COLO829 (cell line): ENCODE results near the gene ADAM23.

Experiments used
- DNase-seq: peaks from one replicate; pipeline ENCODE4 v3.0.0; 2012; ENCODE audit warnings: low spot score

ADAM23 gene

DNA sequence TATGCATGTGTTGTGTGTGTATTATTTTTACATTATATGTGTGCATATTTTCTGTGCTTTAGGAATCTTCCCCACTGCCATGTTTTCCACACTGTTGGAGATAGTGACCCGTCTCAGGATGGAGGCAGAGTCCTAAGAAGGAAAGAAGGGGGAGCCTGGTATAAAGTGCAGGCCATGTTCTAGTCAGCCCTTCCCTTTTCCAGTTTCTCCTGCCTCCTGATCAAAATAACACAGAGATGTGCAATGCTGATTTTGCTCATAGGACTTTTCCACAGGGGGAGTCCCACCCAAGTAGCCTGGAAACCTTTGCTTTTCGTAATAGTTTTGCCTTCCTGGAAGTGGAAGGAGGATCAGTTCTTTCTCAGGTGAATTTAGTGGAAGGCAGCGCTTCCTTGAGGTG lies 126.1 kb downstream of the ADAM23 start:
- DNase-seq: no peak

DNA sequence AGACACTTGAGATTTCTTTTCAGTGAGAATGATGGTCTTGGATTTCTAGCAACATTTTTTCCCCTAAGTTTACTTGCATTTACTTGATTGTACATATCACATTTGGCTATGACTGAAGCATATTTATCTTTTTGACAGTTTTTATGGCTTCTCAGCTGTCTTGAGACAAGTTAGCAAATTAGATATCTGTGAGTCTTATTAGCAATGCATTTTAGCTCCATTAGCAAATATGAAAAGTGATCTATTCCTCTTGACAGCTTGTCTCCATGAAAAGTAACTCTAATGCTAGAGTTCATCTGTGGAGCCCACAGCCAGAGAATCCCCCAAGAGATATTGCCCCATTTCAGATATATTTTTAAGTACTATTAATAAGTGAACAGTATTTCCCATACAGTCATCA lies 126.9 kb downstream of the ADAM23 start:
- no peak for DNase-seq

GRCh38 chr2:206572725-206573124 lies 129.4 kb downstream of the ADAM23 start:
- DNase-seq: no peak

- no peak for DNase-seq
Measured at GRCh38 chr2:206573793-206574192, 130.5 kb downstream of the ADAM23 start.

- DNase-seq: no peak
Measured at GRCh38 chr2:206584323-206585116, 141.2 kb downstream of the ADAM23 start.

DNA sequence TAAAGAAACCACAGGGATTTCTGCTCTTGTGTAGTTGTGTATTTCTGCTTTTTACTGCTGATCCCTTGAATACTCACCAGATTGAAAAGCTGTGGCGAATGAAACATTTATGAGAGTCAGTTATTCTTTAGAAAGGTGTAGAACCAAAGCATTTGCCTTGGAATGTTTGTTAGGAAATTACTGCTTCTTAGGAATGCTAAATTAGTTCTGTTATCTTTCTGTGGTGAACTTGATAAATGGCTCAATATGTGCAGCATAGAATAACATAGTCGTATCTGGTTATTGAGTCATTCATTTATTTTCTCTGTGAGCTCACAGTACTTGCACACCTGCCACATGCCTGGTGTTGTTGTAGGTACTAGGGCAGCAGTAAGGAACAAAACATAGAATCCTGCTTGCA lies 142.0 kb downstream of the ADAM23 start:
- no peak for DNase-seq

- no peak for DNase-seq
Measured at GRCh38 chr2:206586609-206587008, 143.3 kb downstream of the ADAM23 start.

GRCh38 chr2:206597717-206598218 lies 154.4 kb downstream of the ADAM23 start:
- no peak for DNase-seq

- DNase-seq: no peak
Measured at GRCh38 chr2:206603243-206603642, 159.9 kb downstream of the ADAM23 start.

- DNase-seq: no peak
Measured at GRCh38 chr2:206610451-206610850, 167.1 kb downstream of the ADAM23 start.

DNA sequence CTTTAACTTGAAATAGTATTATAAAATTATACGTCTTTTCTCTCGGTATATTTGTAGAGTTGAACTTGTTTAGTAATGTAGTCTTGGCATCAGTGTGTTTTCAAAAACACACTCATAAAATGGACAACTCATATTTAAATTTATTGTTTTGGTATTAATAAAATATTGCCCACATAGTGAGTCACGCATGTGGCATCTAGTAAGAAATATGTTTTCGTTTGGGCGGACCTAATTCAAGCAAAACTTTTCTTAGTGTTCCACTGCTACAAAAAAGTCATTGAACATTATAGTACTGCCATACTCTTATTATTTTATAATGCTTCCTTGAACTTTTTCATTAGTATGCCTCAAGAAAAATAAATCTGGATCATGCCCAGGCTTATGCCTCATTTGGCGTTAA lies 167.9 kb downstream of the ADAM23 start:
- no peak for DNase-seq

- no peak for DNase-seq
Measured at GRCh38 chr2:206611736-206612135, 168.4 kb downstream of the ADAM23 start.

- peak; percentile 4 for DNase-seq
Measured at GRCh38 chr2:206614811-206615210, 171.5 kb downstream of the ADAM23 start.

- DNase-seq: no peak
Measured at GRCh38 chr2:206615417-206616089, 172.2 kb downstream of the ADAM23 start.

- no peak for DNase-seq
Measured at GRCh38 chr2:206616151-206616550, 172.8 kb downstream of the ADAM23 start.

- no peak for DNase-seq
Measured at GRCh38 chr2:206619011-206619410, 175.7 kb downstream of the ADAM23 start.

DNA sequence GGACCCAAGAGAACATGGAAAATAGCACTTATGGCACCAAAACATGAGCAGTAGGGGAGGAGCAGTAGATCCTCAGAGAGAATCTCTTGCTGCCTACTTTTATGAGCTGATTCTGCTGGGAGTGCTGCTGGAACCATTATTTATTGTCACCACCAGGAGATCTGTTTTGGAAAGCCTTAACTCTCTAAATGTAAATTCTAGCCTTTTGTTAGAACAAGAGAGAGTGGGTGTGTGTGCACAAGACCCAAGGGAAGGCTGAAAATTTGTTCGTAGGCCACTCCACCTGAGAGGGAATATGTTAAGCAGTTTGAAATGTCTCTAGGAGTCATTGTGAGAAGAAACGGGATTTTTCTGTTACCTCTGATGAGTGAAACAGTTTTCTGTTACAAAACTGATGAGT lies 182.8 kb downstream of the ADAM23 start:
- DNase-seq: no peak

- no peak for DNase-seq
Measured at GRCh38 chr2:206627632-206628031, 184.3 kb downstream of the ADAM23 start.

DNA sequence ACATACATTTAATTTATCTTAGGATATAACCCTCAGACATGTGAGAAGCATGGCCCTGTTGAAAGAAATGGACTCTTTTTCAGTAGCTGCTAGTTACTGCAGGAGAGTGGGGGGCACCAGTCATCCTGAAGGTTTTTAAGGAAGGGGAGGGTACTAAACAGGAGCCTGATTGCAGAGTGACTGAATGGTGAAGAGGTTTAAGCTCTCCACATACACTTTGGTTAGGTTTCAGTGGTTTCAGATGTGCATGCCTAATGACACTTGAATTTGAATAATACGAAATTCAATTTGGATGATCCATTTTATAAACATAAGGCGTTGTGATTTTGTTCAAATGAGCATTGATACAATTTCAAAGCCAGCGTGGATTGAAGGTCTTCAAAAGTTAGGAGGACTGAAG lies 188.0 kb downstream of the ADAM23 start:
- DNase-seq: no peak

DNA sequence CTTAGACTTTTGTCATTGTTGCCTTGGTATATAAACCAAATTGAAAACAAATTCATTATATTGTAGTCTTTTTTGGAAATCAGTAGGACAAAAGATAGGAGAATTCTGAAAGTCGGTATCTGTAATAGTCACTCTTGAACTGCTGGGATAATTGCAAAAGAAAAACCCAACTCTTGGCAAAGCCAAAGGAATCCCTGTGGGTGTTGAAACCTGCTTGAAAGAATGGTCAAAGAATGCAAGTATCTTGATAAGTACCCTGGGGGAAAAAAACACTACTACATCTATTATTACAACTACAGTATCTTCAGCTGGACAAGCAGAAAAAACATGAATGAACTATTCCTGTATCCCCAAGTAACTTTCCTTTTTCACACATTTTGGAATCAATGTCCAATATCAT lies 191.7 kb downstream of the ADAM23 start:
- no peak for DNase-seq

- DNase-seq: no peak
Measured at GRCh38 chr2:206639636-206640035, 196.3 kb downstream of the ADAM23 start.

DNA sequence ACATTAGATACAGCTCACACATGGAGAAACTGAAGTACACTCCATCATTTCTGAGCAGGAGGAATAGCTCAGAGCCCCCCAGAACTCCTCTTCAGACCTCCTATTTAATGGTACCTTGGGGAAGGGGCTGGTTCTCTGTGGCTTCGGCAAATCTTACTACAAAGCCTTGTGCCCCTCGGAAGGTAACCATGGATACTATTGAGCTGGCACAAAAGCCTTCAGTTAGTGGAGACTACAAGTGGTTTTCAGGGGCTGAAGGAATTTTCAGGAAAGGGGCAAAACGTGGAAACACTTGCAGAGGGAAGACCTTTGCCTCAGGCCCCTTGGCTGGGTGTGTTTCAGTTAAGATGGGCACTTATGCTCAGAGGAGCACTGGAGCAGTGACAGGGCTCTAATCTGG lies 197.9 kb downstream of the ADAM23 start:
- DNase-seq: no peak
